Stimulated activated CD4-positive, alpha-beta T cell treated with anti-CD3 and anti-CD28 coated beads, Interleukin-4, amount 100 ng/mL, for 48 hours (primary cell): ENCODE data around the gene ALK.

Source experiments
- DNase-seq, 2 donors: peaks; one replicate each; pipeline ENCODE4 v3.0.0-alpha.2; 2020; ENCODE audit warnings: low read depth in 2 of 2

The ALK gene

GRCh38 chr2:29528891-29529520 is 392.4 kb downstream of the ALK start:
- peak; percentile 10 to 18 for DNase-seq

DNA sequence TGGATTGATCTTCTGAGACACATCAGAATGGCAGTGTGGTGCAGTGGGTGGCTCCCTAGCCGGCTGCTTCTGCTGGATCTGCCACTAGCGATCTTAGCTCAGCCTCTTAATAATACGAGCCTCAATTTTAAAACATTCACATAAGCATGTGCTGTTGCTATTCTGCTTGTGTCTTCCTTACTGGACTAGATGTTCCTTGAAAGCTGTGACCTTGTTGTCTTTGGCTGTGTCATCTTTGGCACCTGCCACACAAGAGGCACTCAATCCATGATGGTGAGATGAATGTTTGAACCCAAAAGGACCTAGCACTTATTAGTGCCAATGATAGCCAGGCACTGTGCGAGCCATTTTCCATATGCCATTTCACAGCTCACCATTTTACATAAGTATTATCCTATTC is 393.0 kb downstream of the ALK start:
- no peak for DNase-seq

- DNase-seq = no peak
Observed at GRCh38 chr2:29527947-29528346, 393.4 kb downstream of the ALK start.

GRCh38 chr2:29526587-29527586 is 394.5 kb downstream of the ALK start:
- no peak for DNase-seq

- no peak for DNase-seq
Observed at GRCh38 chr2:29525921-29526320, 395.5 kb downstream of the ALK start.

DNA sequence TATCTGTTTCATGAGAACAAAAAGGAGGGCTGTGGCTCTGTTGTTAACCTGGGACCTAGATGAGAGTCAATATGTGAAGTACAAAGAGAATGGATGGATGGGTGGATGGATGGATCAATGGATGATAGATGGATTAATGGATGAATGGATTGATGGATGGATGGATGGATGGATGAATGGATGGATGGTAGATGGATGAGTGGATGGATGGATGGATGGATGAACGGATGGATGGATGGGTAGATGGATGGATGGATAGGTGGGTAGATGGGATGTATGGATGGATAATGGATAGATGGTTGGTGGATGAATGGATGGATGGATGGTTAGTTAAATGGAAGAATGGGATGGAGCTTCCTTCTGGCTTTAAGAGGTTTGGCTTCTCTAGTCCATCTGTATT is 396.7 kb downstream of the ALK start:
- DNase-seq = no peak

GRCh38 chr2:29522951-29523669 is 398.3 kb downstream of the ALK start:
- no peak for DNase-seq

DNA sequence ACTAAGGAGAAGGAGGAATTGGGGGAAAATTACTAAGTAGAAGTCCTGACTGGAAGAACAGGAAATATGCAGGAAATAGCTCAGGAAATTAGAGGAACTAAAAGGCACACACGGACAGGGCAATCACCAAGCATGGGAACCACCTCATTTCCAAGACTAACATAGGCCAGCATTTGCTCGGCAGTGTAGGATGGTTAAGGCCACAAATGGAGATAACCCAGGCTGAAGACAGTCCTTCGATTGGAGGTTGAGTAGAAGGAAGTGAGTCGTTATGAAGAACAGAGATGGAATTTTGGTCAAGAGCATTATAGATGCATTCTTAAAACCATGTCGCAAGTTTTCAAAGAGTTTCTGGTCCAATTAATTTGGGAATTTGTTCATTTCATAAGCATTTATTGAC is 401.4 kb downstream of the ALK start:
- no peak for DNase-seq

DNA sequence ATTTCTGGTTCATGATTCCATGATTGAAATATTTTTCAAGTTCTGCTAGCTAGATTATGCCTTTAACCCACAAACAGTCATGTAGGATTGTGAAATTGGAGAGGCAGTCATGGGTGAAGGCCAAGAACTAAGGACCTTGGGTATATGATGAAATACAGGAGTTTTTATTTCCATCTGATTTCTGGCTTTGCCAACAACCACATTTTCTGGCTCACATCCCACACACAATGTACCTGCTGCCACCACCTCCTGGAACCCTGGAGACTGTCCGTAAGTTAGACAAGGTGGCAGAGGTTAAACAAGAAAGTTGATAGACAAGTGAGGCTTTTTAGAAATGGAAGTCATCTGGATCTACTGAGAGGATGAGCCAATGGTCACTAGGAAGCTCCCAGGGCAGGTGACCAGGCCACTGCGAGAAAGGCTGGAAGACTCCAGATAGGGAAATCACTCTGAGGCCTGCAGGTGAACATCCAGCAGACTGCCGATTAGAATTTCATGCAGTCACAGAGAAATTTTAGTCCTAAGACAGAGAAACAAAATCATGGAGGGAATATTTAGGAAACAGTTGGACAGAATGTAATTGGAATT is 402.0 kb downstream of the ALK start:
- DNase-seq = no peak

GRCh38 chr2:29518646-29519337 is 402.6 kb downstream of the ALK start:
- no peak for DNase-seq

DNA sequence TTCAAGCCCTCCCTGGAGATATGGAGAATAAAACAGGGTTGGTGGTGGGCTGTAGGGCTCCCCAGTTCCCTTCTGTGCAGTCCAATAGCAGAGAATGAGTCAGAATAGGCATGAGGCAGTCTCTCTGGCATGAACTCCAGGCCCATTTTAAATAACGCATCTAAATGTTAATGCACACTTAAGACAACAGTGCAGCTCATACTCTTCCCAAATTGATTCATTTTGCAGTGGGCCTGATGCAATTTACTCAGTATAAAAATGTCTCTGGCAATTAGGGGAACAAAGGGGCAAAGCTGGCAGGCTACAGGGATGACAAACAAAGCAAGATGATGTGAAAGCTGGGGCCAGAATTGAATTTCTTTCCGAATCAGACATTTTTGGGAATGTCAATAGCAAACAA is 403.4 kb downstream of the ALK start:
- DNase-seq = no peak

DNA sequence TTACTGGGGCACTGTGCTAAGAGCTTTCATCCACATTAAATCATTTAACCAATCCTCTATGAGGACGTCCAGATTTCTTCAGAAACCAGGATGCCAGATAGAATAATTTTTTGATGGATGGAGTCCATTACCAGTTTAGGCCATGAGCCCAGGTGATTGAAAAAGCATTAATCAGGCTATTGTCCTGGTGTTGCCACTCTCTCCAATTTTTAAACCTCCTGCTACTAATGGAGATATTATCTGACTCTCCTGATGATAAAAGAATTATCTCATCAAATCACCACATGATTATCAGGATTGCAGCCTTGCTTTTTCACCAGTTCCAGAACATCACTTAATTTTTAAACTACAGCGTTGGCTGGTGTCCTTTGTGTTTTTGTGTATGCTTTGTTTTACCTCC is 404.0 kb downstream of the ALK start:
- DNase-seq = no peak

- DNase-seq = no peak
Observed at GRCh38 chr2:29516767-29517166, 404.6 kb downstream of the ALK start.

DNA sequence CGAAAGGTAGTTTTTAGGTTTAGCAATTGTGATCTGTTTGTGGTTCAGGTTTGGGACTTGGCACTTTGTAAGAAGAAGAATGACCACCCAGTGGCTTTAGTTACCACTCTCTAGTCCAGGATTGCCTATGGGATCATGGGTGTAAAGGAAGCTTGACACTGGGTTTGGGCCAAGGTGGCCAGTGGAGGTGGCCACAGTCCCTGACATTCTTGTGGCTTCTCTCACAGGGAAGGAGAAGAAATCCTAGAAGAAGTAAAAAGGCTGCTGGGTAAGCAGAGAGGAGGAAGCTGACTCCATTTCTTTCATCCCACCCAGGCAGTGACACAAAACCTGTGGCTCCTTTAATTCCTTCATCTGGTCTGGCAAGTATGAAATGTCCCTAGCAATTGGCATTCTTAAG is 411.5 kb downstream of the ALK start:
- no peak for DNase-seq

DNA sequence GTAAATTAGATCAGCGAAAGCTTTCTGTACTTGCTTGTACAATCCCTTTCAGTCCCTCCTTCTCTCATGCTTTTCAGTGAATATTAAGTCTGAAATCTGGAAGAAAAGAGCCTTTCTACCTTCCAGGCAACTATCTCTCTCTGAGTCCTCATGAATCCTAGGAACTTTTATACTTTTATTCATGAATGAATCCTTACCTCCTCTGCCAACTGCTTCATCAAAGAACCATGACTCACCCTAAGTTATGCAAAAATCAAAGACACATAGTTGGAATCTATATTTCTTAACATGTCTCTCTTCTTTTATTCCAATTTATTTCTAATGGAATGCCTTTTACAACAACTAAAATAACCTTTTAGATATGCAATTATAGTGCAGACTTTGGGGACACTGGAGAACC is 412.0 kb downstream of the ALK start:
- DNase-seq = no peak

DNA sequence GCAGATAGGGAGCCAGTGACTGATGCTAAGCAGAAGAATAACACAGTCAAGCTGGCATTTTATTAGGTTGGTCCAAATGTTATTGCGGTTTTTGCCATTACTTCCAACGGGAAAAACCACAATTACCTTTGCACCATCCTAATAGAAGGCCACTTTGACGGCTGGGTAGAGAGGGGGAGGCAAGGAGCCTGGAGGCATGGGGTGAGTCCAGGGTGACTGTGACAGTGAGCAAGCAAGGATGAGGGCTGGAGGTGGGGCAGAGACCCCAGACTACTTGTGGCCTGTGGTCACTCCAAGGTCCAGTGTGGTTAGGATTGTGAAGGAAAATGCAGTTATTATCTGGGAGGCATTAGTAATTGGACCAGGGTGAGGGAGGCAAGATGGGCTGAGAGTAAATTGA is 416.6 kb downstream of the ALK start:
- DNase-seq = no peak

- no peak for DNase-seq
Observed at GRCh38 chr2:29502460-29502911, 418.9 kb downstream of the ALK start.

- no peak for DNase-seq
Observed at GRCh38 chr2:29497375-29497774, 424.0 kb downstream of the ALK start.

- no peak for DNase-seq
Observed at GRCh38 chr2:29496198-29496597, 425.2 kb downstream of the ALK start.

- no peak for DNase-seq
Observed at GRCh38 chr2:29495536-29496060, 425.8 kb downstream of the ALK start.

DNA sequence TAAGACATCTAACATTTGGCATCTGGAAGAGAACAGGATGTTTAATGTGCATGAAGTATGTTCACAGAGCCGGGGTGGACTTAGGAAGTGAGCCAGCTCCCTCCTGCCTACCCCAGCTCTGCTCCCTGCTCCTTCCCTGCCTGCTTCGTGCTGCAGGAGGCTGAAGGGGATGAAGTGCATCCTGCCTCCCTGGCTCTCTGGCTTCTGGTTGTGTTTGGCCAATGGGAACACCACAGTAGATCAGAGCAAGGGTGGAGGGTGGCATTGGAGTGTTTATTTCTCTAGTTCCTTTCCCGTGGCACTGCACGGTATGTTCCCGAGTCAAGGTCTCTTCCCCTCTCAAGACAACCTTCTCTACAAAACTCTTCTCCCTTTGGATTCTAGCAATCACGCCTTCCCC is 426.3 kb downstream of the ALK start:
- no peak for DNase-seq
